Measurements from ENCODE around the gene CPVL.

DNA sequence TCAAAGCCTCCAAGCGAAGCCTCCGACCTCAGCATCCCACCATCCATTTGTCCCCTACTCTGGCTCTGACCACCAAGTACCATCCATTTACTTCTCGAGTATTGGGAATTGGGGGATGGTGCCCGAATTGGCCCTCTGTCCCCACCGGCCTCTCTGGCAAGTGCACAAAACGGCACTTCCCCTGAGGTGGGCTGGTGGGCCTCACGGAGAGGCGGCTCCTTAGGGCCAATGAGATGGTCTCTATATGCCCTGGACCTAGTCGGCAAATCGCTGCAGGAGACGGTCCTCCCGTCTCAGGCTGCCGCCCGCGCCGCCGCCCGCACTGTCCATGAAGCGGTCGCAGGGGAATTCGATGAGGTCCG is 191.0 kb downstream of the CPVL start:
- TF ChIP-seq, protein P1, sequence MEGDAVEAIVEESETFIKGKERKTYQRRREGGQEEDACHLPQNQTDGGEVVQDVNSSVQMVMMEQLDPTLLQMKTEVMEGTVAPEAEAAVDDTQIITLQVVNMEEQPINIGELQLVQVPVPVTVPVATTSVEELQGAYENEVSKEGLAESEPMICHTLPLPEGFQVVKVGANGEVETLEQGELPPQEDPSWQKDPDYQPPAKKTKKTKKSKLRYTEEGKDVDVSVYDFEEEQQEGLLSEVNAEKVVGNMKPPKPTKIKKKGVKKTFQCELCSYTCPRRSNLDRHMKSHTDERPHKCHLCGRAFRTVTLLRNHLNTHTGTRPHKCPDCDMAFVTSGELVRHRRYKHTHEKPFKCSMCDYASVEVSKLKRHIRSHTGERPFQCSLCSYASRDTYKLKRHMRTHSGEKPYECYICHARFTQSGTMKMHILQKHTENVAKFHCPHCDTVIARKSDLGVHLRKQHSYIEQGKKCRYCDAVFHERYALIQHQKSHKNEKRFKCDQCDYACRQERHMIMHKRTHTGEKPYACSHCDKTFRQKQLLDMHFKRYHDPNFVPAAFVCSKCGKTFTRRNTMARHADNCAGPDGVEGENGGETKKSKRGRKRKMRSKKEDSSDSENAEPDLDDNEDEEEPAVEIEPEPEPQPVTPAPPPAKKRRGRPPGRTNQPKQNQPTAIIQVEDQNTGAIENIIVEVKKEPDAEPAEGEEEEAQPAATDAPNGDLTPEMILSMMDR (IDR thresholded peaks at IDR 0.05) = no peak
- TF ChIP-seq, protein P2, sequence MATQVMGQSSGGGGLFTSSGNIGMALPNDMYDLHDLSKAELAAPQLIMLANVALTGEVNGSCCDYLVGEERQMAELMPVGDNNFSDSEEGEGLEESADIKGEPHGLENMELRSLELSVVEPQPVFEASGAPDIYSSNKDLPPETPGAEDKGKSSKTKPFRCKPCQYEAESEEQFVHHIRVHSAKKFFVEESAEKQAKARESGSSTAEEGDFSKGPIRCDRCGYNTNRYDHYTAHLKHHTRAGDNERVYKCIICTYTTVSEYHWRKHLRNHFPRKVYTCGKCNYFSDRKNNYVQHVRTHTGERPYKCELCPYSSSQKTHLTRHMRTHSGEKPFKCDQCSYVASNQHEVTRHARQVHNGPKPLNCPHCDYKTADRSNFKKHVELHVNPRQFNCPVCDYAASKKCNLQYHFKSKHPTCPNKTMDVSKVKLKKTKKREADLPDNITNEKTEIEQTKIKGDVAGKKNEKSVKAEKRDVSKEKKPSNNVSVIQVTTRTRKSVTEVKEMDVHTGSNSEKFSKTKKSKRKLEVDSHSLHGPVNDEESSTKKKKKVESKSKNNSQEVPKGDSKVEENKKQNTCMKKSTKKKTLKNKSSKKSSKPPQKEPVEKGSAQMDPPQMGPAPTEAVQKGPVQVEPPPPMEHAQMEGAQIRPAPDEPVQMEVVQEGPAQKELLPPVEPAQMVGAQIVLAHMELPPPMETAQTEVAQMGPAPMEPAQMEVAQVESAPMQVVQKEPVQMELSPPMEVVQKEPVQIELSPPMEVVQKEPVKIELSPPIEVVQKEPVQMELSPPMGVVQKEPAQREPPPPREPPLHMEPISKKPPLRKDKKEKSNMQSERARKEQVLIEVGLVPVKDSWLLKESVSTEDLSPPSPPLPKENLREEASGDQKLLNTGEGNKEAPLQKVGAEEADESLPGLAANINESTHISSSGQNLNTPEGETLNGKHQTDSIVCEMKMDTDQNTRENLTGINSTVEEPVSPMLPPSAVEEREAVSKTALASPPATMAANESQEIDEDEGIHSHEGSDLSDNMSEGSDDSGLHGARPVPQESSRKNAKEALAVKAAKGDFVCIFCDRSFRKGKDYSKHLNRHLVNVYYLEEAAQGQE (IDR thresholded peaks at IDR 0.05; ENCODE audit: insufficient read depth in 1 of 2, low read depth in 2 of 2, low read length in 1 of 2) = no peak
- TF ChIP-seq POLR2AphosphoS5 (IDR thresholded peaks at IDR 0.05; ENCODE audit: low read depth, low read length) (no peak), SIN3A (IDR thresholded peaks at IDR 0.05; ENCODE audit: borderline replicate concordance, insufficient read depth, low read depth, low read length) (no peak)

All from Panc1 (cell line).